Activated naive CD4-positive, alpha-beta T cell treated with anti-CD3 and anti-CD28 coated beads, Interleukin-2, amount 50 U/mL, for 72 hours (primary cell): ENCODE measurements around the gene FAM236B. TPM values are rescaled to one million over a fixed set of nuclear protein-coding genes. Genes with fewer than 3 reads are reported as not detected.
"Not testable (repeated sequence)": the region's sequence is repeated elsewhere in the genome, so short reads cannot be mapped to it uniquely, and the experiment has no call there.

Source experiments
- ATAC-seq, 2 donors: fragments of 150-1000 bp; cut with Tn5 transposase; 2 replicates each; pipeline ENCODE4 v1.10.0; 2021; ENCODE audit warnings: mild to moderate bottlenecking in 2 of 2, moderate library complexity in 2 of 2
- DNase-seq, 2 donors: peaks; one replicate each; pipeline ENCODE4 v3.0.0; 2021 to 2022; ENCODE audit warnings: low spot score in 2 of 2
- H3K27ac Mint-ChIP-seq, 2 donors: one replicate each; pipeline ENCODE4 v1.8.0; 2022; ENCODE audit warnings: mild to moderate bottlenecking in 2 of 2, mixed read lengths in 2 of 2
- H3K36me3 Mint-ChIP-seq, 2 donors: one replicate each; pipeline ENCODE4 v1.8.0; 2022; ENCODE audit warnings: mixed read lengths in 2 of 2
- H3K9me3 Mint-ChIP-seq, 2 donors: one replicate each; pipeline ENCODE4 v1.8.0; 2022; ENCODE audit warnings: mixed read lengths in 2 of 2
- total RNA-seq, 2 donors: library from RNA; stranded (reverse); gene quantifications; one replicate each; pipeline ENCODE4 v1.2.3, GENCODE V29; 2022

The FAM236B gene
- total RNA-seq: not detected

DNA sequence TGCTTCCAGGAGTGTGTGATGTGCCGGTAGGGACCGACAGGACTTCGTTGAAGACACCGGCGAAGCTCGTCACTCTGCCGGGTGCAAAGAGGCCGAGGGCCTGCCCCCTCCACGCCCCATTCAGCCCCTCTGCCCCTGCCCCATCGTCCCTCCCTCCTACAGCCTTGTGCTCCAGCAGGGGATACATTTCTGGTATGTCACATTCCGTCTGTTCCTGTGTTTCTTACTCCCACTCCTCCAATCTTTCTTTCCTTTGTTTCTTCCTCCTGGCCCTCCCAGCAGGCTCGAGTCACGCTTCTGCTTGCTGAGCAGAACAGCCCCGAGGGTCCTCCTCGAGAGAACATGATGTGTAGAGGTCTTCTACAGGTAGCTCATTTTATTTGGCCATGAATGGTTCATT, at the start of gene FAM236B:
Gene FAM236B (minus strand): TSS at position 101 of the 400 bp plus-strand sequence. CDS start 100 bp downstream, at position 1.
- ATAC-seq, H3K27ac Mint-ChIP-seq, H3K9me3 Mint-ChIP-seq, H3K36me3 Mint-ChIP-seq, DNase-seq: not testable (repeated sequence)

DNA sequence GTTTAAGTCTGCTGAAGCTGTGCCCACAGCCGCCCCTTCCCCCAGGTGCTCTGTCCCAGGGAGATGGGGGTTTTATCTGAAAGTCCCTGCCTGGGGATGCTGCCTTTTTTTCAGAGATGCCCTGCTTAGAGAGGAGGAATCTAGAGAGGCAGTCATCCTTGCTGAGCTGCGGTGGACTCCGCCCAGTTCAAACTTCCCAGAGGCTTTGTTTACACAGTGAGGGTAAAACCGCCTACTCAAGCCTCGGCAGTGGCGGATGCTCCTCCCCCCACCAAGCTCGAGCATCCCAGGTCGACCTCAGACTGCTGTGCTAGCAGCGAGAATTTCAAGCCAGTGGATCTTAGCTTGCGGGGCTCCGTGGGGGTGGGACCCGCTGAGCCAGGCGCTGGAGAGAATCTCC, 48.2 kb upstream of the FAM236B start:
- H3K27ac Mint-ChIP-seq, DNase-seq, H3K9me3 Mint-ChIP-seq, ATAC-seq, H3K36me3 Mint-ChIP-seq: not testable (repeated sequence)

DNA sequence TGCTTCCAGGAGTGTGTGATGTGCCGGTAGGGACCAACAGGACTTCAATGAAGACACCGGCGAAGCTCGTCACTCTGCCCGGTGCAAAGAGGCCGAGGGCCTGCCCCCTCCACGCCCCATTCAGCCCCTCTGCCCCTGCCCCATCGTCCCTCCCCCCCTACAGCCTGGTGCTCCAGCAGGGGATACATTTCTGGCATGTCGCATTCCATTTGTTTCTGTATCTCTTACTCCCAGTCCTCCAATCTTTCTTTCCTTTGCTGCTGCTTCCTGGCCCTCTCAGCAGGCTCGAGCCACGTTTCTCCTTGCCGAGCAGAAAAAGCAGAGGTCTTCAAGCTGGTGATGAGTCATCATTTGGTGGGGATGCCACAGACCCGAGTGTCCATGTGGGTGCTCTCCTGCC, 25.6 kb upstream of the FAM236B start, which contains the start of gene FAM236D:
Gene FAM236D (minus strand): TSS at position 101 of the 400 bp plus-strand sequence. CDS start 100 bp downstream, at position 1.
- ATAC-seq, DNase-seq, H3K36me3 Mint-ChIP-seq, H3K27ac Mint-ChIP-seq, H3K9me3 Mint-ChIP-seq: not testable (repeated sequence)

DNA sequence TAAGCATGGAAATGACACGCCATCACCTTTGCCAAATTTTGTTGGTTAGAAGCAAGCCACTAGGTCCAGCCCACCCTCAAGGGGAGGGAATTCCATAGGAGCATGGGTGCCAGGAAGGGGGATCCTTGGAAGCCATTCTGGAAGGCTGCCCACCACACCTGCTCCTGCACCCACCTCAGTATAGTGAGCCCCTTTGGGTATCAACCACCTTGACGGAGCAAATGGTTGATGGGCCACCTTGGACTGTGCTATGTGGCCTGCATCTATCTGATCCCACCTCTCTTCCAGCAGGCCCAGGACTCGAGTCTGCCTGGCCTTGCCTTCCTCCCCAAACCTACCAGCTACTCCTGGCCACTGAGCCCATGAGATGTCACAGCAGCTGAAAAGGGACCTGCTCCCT, 7.9 kb upstream of the FAM236B start:
- not testable (repeated sequence) for H3K9me3 Mint-ChIP-seq, H3K27ac Mint-ChIP-seq, ATAC-seq, DNase-seq, H3K36me3 Mint-ChIP-seq

DNA sequence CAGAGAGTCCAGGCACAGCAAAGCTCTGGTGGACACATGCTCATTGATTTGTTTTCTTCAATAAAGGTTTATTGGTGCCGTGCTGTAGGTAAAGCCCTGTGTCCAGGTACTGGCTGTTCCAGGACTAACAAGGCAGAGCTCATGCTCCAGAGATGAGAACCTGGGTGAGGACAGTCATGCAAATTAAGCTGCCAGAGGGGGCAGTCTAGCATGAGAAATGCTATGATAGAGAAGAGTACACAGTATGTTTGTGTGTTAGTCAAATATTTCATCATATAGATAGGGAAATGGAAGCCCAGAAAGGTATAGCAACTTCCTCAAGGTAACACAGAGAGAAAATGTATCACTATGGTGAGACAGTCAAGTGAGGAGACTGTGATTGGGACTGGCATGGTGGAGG, 5.7 kb upstream of the FAM236B start:
- not testable (repeated sequence) for DNase-seq, ATAC-seq, H3K36me3 Mint-ChIP-seq, H3K9me3 Mint-ChIP-seq, H3K27ac Mint-ChIP-seq

DNA sequence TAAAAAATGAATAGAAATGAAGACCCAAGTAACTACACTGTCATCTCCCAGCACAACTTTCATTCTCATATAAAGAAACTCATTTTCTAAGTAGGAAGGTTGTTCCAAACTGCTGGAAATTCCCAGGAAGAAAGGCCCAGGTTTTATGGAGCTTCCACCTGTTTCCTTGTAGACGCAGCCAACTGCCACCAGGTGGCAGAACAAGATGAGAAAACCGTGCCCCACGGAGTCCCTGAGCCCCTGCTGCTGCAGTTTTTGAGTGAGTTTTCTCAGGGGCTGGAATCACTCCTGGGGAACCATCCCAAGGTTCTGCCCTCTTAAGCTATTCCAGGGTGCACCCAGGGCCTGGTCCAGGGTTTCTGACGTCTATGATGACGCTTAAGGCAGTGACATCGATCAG, 1.5 kb upstream of the FAM236B start:
- ATAC-seq: peak in 1 of 2 donors; percentile 34
- H3K27ac Mint-ChIP-seq, DNase-seq, H3K36me3 Mint-ChIP-seq, H3K9me3 Mint-ChIP-seq: not testable (repeated sequence)

DNA sequence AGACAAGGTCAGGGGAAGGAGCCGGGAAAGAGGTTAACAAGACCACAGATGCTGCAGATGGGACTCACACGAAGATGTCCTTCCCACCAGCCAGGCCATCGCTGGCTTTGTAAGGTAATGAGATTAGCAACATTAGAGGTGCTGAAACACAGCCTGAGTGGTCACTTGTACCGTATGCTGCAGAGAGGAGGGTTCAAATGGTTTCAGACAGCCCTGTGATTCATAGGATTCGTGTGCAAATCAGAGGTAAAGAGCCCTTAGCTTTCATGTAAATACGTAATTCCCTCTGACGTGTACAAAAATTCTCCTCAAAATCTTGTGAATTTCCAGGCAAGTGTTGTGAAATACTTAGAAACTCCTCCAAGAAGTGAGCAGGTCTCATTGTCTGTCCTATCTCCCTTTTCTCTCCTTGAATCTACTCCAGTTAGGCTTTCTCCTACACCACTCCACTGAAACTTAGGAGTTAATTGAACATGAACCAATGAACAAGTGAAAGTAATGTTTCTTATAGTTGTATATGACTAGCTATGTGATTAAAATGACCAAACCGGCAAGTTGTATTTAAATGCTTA, 991 bp upstream of the FAM236B start:
- not testable (repeated sequence) for H3K9me3 Mint-ChIP-seq, DNase-seq, H3K27ac Mint-ChIP-seq, ATAC-seq, H3K36me3 Mint-ChIP-seq

DNA sequence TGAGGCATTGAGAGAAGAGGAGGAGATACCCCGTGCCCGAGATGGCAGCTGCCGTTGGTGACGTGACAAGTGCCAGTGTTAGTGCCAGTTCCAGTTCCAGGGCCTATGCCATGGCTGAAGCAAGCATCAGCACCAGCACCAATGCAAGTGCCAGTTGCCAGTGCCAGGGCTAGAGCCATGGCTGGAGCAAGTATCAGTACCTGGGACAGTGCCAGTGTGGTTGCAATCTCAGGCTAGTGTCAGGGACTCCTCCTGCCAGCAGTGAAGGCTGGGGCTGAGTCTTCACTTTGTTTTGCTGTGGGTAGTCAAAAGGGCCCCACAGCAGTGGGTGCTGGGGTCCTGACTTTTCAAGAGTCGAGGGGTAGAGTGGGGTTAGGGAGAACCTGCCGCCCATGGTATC, 4.3 kb downstream of the FAM236B start:
- not testable (repeated sequence) for DNase-seq, H3K36me3 Mint-ChIP-seq, H3K9me3 Mint-ChIP-seq, H3K27ac Mint-ChIP-seq, ATAC-seq

DNA sequence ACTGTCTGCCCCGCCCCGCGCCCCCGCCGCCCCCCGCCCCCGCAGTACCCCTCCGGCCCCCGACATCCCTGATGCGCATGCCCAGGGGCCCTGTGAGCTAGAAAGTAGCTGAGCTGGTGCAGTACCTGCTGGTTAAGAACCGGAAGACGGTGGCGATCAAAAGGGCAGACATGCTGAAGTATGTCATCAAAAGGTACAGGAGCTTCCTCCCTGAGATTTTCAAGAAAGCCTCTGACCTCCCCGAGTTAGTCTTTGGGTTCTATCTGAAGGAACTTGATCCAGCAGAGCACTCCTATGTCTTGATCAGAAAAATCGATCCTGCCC, 5.0 kb downstream of the FAM236B start:
- peak; percentile 84 to 86 for ATAC-seq
- H3K9me3 Mint-ChIP-seq, H3K36me3 Mint-ChIP-seq, DNase-seq, H3K27ac Mint-ChIP-seq: not testable (repeated sequence)

DNA sequence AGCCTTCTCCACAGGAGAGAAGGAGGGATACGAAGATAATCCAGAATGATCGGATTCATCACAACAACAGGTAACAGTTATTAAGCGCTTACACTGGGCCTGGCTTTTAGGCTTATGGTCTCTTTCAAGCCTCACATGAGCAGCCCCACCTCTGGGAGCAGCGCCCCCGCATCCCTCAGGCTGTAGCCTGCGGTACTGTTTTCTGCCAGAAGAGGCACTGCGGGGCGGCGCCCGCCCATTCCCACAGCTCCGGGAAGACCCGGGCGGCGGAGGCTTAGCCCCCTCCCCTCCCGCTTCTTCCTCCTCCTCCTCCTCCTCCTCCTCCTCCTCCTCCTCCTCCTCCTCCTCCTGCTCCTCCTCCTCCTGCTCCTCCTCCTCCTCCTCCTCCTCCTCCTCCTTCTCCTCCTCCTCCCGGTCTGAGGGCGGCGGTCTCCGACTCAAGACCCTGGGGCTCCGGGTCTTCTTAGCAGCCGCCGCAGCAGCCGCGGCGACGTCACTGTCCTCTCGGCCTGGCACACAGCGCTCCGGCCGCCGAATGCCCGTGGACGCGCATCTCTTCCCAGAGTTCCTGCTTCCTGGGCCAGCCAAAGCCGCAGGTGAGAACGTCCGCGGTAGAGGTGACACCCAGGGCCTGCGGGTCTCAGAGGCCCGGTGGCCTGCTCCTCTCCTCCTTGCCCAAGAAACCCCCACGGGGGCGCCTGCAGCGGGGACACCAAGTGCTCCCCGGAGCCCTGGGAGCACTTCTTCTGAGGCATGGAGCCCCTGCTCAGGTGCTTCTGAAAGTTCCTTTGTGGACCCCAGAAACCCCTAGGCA, 5.6 kb downstream of the FAM236B start, which contains the start of gene DMRTC1B:
Gene DMRTC1B (plus strand): TSS at position 238 of the 814 bp plus-strand sequence. CDS start 68,246 bp downstream, outside the sequence.
- peak; percentile 80 to 81 for ATAC-seq
- not testable (repeated sequence) for H3K27ac Mint-ChIP-seq, DNase-seq, H3K9me3 Mint-ChIP-seq, H3K36me3 Mint-ChIP-seq

DNA sequence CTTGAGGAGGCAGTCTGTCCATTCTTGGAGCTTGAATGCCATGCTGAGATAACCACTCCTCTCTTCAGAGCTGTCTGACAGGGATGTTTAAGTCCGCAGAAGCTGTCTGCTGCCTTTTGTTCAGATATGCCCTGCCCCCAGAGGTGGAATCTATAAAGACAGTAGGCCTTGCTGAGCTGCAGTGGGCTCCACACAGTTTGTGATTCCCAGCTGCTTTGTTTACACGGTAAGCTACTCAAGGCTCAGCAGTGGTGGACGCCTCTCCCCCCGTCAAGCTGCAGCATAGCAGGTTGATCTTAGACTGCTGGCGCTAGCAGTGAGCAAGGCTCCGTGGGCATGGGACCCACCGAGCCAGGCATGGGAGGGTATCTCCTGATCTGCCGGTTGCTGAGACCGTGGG, 22.0 kb downstream of the FAM236B start:
- ATAC-seq, H3K36me3 Mint-ChIP-seq, H3K9me3 Mint-ChIP-seq, DNase-seq, H3K27ac Mint-ChIP-seq: not testable (repeated sequence)

DNA sequence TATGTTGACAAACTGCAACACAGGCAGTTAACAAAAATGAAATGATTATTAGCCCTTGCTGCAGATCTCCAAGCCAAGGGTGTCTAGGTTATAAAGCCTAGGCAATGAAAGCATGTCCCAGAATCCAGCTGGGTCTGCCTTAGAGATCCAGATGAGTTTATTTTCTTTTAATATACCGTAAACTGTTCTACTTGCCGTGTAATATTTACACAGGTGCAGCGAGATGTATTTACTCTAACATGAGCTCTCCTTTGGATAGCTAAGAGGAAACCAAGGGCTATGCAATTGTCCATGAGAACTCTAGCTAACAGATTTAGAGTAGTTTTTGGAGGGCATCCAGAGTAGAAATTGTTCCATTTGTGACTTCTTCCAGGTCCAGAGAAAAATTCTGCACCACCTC, 33.9 kb downstream of the FAM236B start:
- H3K9me3 Mint-ChIP-seq, ATAC-seq, H3K36me3 Mint-ChIP-seq, H3K27ac Mint-ChIP-seq, DNase-seq: not testable (repeated sequence)

DNA sequence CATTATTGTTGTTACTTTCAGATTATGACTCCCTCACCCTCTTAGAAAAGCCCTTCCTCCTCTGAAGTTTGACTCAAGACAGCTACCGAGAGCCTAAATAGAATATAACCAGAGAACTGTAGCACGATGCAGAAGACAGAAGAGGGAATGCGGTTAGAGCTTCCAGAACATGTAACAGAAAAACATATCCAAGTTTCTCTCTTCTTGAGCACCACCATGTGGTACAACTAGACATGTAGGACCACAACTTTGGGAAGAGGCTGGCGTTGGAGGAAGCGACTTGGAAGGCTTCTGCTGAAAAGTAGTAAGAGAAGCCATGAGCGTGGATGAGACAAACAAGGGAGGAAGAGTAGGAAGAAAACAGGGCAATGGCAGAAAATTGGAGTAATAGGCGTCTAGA, 36.9 kb downstream of the FAM236B start:
- ATAC-seq: not testable (repeated sequence)

DNA sequence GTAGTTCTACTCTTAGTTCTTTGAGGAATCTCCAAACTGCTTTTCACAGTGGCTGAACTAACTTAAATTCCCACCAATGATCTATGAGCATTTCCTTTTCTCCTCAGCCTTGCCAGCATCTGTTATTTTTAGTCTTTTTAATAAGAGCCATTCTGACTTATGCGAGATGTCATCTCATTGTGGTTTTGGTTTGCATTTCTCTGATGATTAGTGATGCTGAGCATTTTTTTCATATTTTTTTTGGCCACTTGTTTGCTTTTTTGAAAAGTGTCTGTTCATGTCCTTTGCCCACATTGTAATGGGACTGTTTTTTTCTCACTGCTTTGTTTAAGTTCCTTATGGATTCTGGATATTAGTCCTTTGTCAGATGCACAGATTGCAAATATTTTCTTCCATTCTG, 46.9 kb downstream of the FAM236B start:
- DNase-seq (no peak), ATAC-seq (no peak)
- Mint-ChIP-seq H3K9me3 (no peaks in the 10 kb centered on the region), H3K36me3 (no peaks in the 10 kb centered on the region), H3K27ac (no peak overlapping the region)

More for the DNA sequence above, 36.9 kb downstream of the FAM236B start:
- not testable (repeated sequence) for H3K36me3 Mint-ChIP-seq, H3K27ac Mint-ChIP-seq, H3K9me3 Mint-ChIP-seq, DNase-seq

DNA sequence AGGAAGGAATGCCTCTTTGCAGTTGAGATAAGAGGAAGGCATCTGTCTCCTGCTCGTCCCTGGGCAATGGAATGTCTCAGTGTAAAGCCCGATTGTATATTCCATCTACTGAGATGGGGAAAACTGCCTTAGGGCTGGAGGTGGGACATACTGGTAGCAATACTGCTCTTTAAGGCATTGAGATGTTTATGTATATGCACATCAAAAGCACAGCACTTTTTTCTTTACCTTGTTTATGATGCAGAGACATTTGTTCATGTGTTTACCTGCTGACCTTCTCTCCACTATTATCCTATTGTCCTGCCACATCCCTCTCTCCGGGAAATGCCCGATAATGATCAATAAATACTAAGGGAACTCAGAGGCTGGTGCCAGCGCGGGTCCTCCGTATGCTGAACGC, 48.8 kb downstream of the FAM236B start:
- not testable (repeated sequence) for H3K36me3 Mint-ChIP-seq, H3K27ac Mint-ChIP-seq, ATAC-seq, H3K9me3 Mint-ChIP-seq, DNase-seq
